Liver (tissue), 9 donors: ENCODE results near the gene LMF2. TPM values are rescaled to one million over a fixed set of nuclear protein-coding genes. Genes with fewer than 3 reads are reported as not detected.
"Not testable (repeated sequence)": the region's sequence is repeated elsewhere in the genome, so short reads cannot be mapped to it uniquely, and the experiment has no call there.

ENCODE experiments used
- DNase-seq: peaks from one replicate; pipeline ENCODE4 v3.0.0-alpha.2; 2017; ENCODE audit warnings: low spot score
- H3K27ac ChIP-seq, 2 donors: one replicate each; pipeline ENCODE4 v1.7.0; 2013; ENCODE audit warnings: inconsistent platforms in 2 of 2, low read length in 2 of 2, control low read depth in 1 of 2, low read depth in 1 of 2, mild to moderate bottlenecking in 1 of 2
- H3K27me3 ChIP-seq, 4 donors: one replicate each; pipeline versions ENCODE4 v1.6.1 to v1.7.0; 2013; ENCODE audit warnings: low read length in 3 of 4, inconsistent platforms in 1 of 4, mild to moderate bottlenecking in 1 of 4, moderate library complexity in 1 of 4; ENCODE audit not compliant: control insufficient read depth in 4 of 4, insufficient read depth in 4 of 4
- H3K36me3 ChIP-seq, 4 donors: one replicate each; pipeline versions ENCODE4 v1.6.1 to v1.7.0; 2013; ENCODE audit warnings: low read length in 3 of 4, mild to moderate bottlenecking in 3 of 4, low read depth in 1 of 4, moderate library complexity in 1 of 4; ENCODE audit not compliant: control insufficient read depth in 4 of 4, insufficient read depth in 3 of 4
- H3K4me1 ChIP-seq, 4 donors: one replicate each; pipeline versions ENCODE4 v1.6.1 to v1.7.0; 2013; ENCODE audit warnings: low read length in 3 of 4, mild to moderate bottlenecking in 3 of 4, moderate library complexity in 1 of 4; ENCODE audit not compliant: control insufficient read depth in 4 of 4, insufficient read depth in 4 of 4
- H3K4me3 ChIP-seq, 3 donors: one replicate each; pipeline versions ENCODE4 v1.6.1 to v1.7.0; 2013; ENCODE audit warnings: low read length in 3 of 3, control low read depth in 1 of 3, low read depth in 1 of 3, mild to moderate bottlenecking in 1 of 3
- H3K9ac ChIP-seq, 2 donors: one replicate each; pipeline ENCODE4 v1.7.0; 2013; ENCODE audit warnings: low read length in 2 of 2, mild to moderate bottlenecking in 2 of 2, moderate library complexity in 2 of 2, control low read depth in 1 of 2, low read depth in 1 of 2
- H3K9me3 ChIP-seq, 4 donors: one replicate each; pipeline versions ENCODE4 v1.6.1 to v1.7.0; 2013; ENCODE audit warnings: low read length in 3 of 4; ENCODE audit not compliant: control insufficient read depth in 4 of 4
- CTCF ChIP-seq: fragments of 150-350 bp; IDR thresholded peaks from 2 replicates; pipeline ENCODE4 v1.5.1; 2017; ENCODE audit warnings: improper control_type of control experiment, low read depth, low read length; ENCODE audit not compliant: missing input control
- EGR1 ChIP-seq, 2 donors: IDR thresholded peaks; 2 replicates each; pipeline ENCODE4 v1.6.1; 2016 to 2018; ENCODE audit warnings: antibody characterized with exemption in 2 of 2, low read depth in 2 of 2
- FOXA2 ChIP-seq: IDR thresholded peaks from 2 replicates; pipeline ENCODE4 v1.6.1; 2016; ENCODE audit warnings: antibody characterized with exemption
- GABPA ChIP-seq, 2 donors: IDR thresholded peaks in 1 of 2; conservative IDR thresholded peaks in 1 of 2; 2 replicates each; pipeline ENCODE4 v1.6.1; 2016; ENCODE audit warnings: antibody characterized with exemption in 2 of 2, mild to moderate bottlenecking in 1 of 2, moderate library complexity in 1 of 2
- HNF4A ChIP-seq, 2 donors: conservative IDR thresholded peaks; 2 replicates each; pipeline ENCODE4 v1.6.1; 2016; ENCODE audit warnings: antibody characterized with exemption in 2 of 2, mild to moderate bottlenecking in 2 of 2
- RAD21 ChIP-seq, 2 donors: IDR thresholded peaks; 2 replicates each; pipeline ENCODE4 v1.6.1; 2016; ENCODE audit warnings: antibody characterized with exemption in 2 of 2, mild to moderate bottlenecking in 2 of 2
- RXRA ChIP-seq, 2 donors: IDR thresholded peaks; 2 replicates each; pipeline ENCODE4 v1.6.1; 2017 to 2018; ENCODE audit warnings: antibody characterized with exemption in 2 of 2, mild to moderate bottlenecking in 1 of 2
- SP1 ChIP-seq: IDR thresholded peaks from 2 replicates; pipeline ENCODE4 v1.6.1; 2018; ENCODE audit warnings: antibody characterized with exemption, mild to moderate bottlenecking
- YY1 ChIP-seq: IDR thresholded peaks from 2 replicates; pipeline ENCODE4 v1.6.1; 2016; ENCODE audit warnings: antibody characterized with exemption, mild to moderate bottlenecking
- WGBS: extraction: QIAGEN DNeasy Blood & Tissue Kit; methylation state at CpG from one replicate; pipeline ENCODE4 v1.1.7; 2013; 5-methylcytosine and 5-hydroxymethylcytosine counted together
- polyA plus RNA-seq, 2 donors: library from polyadenylated mRNA; stranded (reverse) in 1 of 2; unstranded in 1 of 2; fragments of 200-250 nt in 1 of 2; fragments of >200 nt in 1 of 2; fragmentation: Nextera tagmentation in 1 of 2; extraction: Ambion mirVana in 1 of 2; gene quantifications; one replicate each; pipeline versions ENCODE4 v1.2.1 to v1.2.3, GENCODE V29; 2013 to 2015
- total RNA-seq, 2 donors: library from RNA; depleted of rRNA; stranded (reverse); fragments of >200 nt; gene quantifications; one replicate each; pipeline ENCODE4 v1.2.3, GENCODE V29; 2014
- TF ChIP-seq, protein P1 (sequence below): IDR thresholded peaks from 2 replicates; pipeline ENCODE4 v1.6.1; 2016; ENCODE audit warnings: antibody characterized with exemption
- TF ChIP-seq, protein P2 (sequence below): IDR thresholded peaks from 2 replicates; pipeline ENCODE4 v1.6.1; 2016; ENCODE audit warnings: antibody characterized with exemption, mild to moderate bottlenecking
- donor health status: healthy.
- donor health status: healthy.
- donor health status: healthy.
- donor health status: healthy.
- donor health status: healthy.

LMF2 gene
- total and polyA plus RNA-seq, 4 donors: 16.7 to 35.6 (median 25.9) TPM

GRCh38 chr22:50533856-50534711, 26.6 kb upstream of the LMF2 start:
- H3K36me3 ChIP-seq, H3K27me3 ChIP-seq, H3K9ac ChIP-seq, H3K9me3 ChIP-seq, DNase-seq, H3K27ac ChIP-seq, H3K4me3 ChIP-seq: not testable (repeated sequence)
- WGBS: 67% methylated on average over 21 of the region's 21 CpGs
- H3K4me1 ChIP-seq: peaks cover 0 to 21% (median 15%) of the 10 kb centered on the region in 4 donors
- peak; percentile 17 to 34 for TF ChIP-seq RXRA (IDR thresholded peaks at IDR 0.05)

GRCh38 chr22:50532824-50533796, 25.6 kb upstream of the LMF2 start:
- no peak for DNase-seq
- H3K9ac ChIP-seq: no peak overlapping the region
- H3K27ac ChIP-seq: peak overlapping the region; percentile 92 to 98
- H3K9me3 ChIP-seq: no peaks in the 10 kb centered on the region
- H3K36me3 ChIP-seq: no peaks in the 10 kb centered on the region
- WGBS: 77% methylated on average over 19 of the region's 19 CpGs
- TF ChIP-seq EGR1 (IDR thresholded peaks at IDR 0.05; ENCODE audit: low read depth in 2 of 2) (no peak), FOXA2 (no peak)
- peaks cover 0 to 24% (median 14%) of the 10 kb centered on the region in 4 donors for H3K4me1 ChIP-seq
- H3K27me3 ChIP-seq: no peaks in the 10 kb centered on the region
- H3K4me3 ChIP-seq: peak overlapping the region in 1 of 3 donors; percentile 93

GRCh38 chr22:50531962-50532674, 24.6 kb upstream of the LMF2 start:
- Histone ChIP-seq H3K4me3 (peak overlapping the region; percentile 49 to 93 (median 62)), H3K4me1 (peaks cover 3 to 33% (median 16%) of the 10 kb centered on the region in 4 donors), H3K27me3 (no peaks in the 10 kb centered on the region), H3K27ac (peak overlapping the region; percentile 92 to 98), H3K9ac (peak overlapping the region in 1 of 2 donors; percentile 71), H3K36me3 (no peaks in the 10 kb centered on the region), H3K9me3 (no peaks in the 10 kb centered on the region)
- peak; percentile 61 for DNase-seq
- WGBS: 2% methylated on average over 56 of the region's 56 CpGs
- TF ChIP-seq GABPA (IDR thresholded peaks at IDR 0.05 in 1 of 2, conservative IDR thresholded peaks at IDR 0.05 in 1 of 2) (no peak), SP1 (peak; percentile 45), YY1 (peak; percentile 52), CTCF (no peak), RXRA (IDR thresholded peaks at IDR 0.05) (peak; percentile 69 to 81), HNF4A (conservative IDR thresholded peaks at IDR 0.05) (peak; percentile 9 to 44), RAD21 (IDR thresholded peaks at IDR 0.05) (peak in 1 of 2 donors; percentile 40)
- TF ChIP-seq, protein P1, sequence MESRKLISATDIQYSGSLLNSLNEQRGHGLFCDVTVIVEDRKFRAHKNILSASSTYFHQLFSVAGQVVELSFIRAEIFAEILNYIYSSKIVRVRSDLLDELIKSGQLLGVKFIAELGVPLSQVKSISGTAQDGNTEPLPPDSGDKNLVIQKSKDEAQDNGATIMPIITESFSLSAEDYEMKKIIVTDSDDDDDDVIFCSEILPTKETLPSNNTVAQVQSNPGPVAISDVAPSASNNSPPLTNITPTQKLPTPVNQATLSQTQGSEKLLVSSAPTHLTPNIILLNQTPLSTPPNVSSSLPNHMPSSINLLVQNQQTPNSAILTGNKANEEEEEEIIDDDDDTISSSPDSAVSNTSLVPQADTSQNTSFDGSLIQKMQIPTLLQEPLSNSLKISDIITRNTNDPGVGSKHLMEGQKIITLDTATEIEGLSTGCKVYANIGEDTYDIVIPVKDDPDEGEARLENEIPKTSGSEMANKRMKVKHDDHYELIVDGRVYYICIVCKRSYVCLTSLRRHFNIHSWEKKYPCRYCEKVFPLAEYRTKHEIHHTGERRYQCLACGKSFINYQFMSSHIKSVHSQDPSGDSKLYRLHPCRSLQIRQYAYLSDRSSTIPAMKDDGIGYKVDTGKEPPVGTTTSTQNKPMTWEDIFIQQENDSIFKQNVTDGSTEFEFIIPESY: no peak
- TF ChIP-seq, protein P2, sequence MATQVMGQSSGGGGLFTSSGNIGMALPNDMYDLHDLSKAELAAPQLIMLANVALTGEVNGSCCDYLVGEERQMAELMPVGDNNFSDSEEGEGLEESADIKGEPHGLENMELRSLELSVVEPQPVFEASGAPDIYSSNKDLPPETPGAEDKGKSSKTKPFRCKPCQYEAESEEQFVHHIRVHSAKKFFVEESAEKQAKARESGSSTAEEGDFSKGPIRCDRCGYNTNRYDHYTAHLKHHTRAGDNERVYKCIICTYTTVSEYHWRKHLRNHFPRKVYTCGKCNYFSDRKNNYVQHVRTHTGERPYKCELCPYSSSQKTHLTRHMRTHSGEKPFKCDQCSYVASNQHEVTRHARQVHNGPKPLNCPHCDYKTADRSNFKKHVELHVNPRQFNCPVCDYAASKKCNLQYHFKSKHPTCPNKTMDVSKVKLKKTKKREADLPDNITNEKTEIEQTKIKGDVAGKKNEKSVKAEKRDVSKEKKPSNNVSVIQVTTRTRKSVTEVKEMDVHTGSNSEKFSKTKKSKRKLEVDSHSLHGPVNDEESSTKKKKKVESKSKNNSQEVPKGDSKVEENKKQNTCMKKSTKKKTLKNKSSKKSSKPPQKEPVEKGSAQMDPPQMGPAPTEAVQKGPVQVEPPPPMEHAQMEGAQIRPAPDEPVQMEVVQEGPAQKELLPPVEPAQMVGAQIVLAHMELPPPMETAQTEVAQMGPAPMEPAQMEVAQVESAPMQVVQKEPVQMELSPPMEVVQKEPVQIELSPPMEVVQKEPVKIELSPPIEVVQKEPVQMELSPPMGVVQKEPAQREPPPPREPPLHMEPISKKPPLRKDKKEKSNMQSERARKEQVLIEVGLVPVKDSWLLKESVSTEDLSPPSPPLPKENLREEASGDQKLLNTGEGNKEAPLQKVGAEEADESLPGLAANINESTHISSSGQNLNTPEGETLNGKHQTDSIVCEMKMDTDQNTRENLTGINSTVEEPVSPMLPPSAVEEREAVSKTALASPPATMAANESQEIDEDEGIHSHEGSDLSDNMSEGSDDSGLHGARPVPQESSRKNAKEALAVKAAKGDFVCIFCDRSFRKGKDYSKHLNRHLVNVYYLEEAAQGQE: peak; percentile 53
